SK-N-SH (cell line): Measurements from ENCODE around the gene ORMDL3. TPM values are rescaled to one million over a fixed set of nuclear protein-coding genes. Genes with fewer than 3 reads are reported as not detected.

Experiments used
- CTCF ChIA-PET: fragments of 300-600, 350-600 bp; formaldehyde crosslinking; extraction: SDS; loops from one replicate; lab custom pipeline; 2021; lab: Yijun Ruan, JAX
- POLR2A ChIA-PET: fragments of 350-600 bp; sonication (Branson Sonifier 250); formaldehyde crosslinking; extraction: SDS; loops from one replicate; lab custom pipeline; 2020; ENCODE audit warnings: antibody characterized with exemption, inconsistent platforms; lab: Yijun Ruan, JAX
- DNase-seq: peaks from one replicate; pipeline ENCODE4 v3.0.0; 2012
- H2AFZ ChIP-seq: fragments of 200-600 bp; sonication (generic); 2 replicates; pipeline ENCODE4 v1.8.1; 2016; ENCODE audit warnings: antibody characterized with exemption, mild to moderate bottlenecking, low read depth
- H3F3A ChIP-seq: fragments of 200-600 bp; sonication (generic); replicated peaks from 2 replicates; pipeline ENCODE3; 2016; ENCODE audit warnings: antibody characterized with exemption, mild to moderate bottlenecking; ENCODE audit not compliant: insufficient read depth
- H3K27ac ChIP-seq, 2 experiments: fragments of 200-500 bp in 1 of 2; fragments of 200-600 bp in 1 of 2; sonication (Bioruptor generic) in 1 of 2; sonication (generic), shearing (Covaris generic) in 1 of 2; 2 replicates each; pipeline versions ENCODE4 v1.5.1 to v1.6.1; 2014 to 2016; ENCODE audit warnings: low read depth in 2 of 2, inconsistent platforms in 1 of 2, low read length in 1 of 2, mild to moderate bottlenecking in 1 of 2, mixed read lengths in 1 of 2
- H3K27me3 ChIP-seq: fragments of 200-600 bp; sonication (generic), shearing (Covaris generic); 2 replicates; pipeline ENCODE4 v1.6.1; 2016; ENCODE audit warnings: mixed run types; ENCODE audit not compliant: insufficient read depth
- H3K36me3 ChIP-seq, 2 experiments: fragments of 200-500 bp in 1 of 2; fragments of 200-600 bp in 1 of 2; sonication (Bioruptor generic) in 1 of 2; sonication (generic) in 1 of 2; replicated peaks in 1 of 2; 2 replicates each; pipeline versions ENCODE3 to v1.5.1; 2014 to 2016; ENCODE audit warnings: low read length in 1 of 2, mild to moderate bottlenecking in 1 of 2; ENCODE audit not compliant: insufficient read depth in 2 of 2, control insufficient read depth in 1 of 2
- H3K4me1 ChIP-seq, 2 experiments: fragments of 200-500 bp in 1 of 2; fragments of 200-600 bp in 1 of 2; sonication (Bioruptor generic) in 1 of 2; sonication (generic), shearing (Covaris generic) in 1 of 2; 2 replicates each; pipeline versions ENCODE4 v1.5.1 to v1.6.1; 2014 to 2016; ENCODE audit warnings: low read depth in 1 of 2, low read length in 1 of 2, mixed run types in 1 of 2; ENCODE audit not compliant: insufficient read depth in 2 of 2, control insufficient read depth in 1 of 2
- H3K4me2 ChIP-seq: fragments of 200-600 bp; sonication (generic), shearing (Covaris generic); 2 replicates; pipeline ENCODE4 v1.6.1; 2017; ENCODE audit warnings: mixed run types
- H3K4me3 ChIP-seq, 2 experiments: fragments of 200-500 bp in 1 of 2; fragments of 200-600 bp in 1 of 2; sonication (Bioruptor generic) in 1 of 2; sonication (generic), shearing (Covaris generic) in 1 of 2; 2 replicates each; pipeline versions ENCODE4 v1.5.1 to v1.8.1; 2014 to 2016; ENCODE audit warnings: low read depth in 2 of 2, inconsistent platforms in 1 of 2, low read length in 1 of 2, mild to moderate bottlenecking in 1 of 2, mixed read lengths in 1 of 2, moderate library complexity in 1 of 2
- H3K79me2 ChIP-seq: fragments of 200-600 bp; sonication (generic); 2 replicates; pipeline ENCODE4 v1.8.1; 2017; ENCODE audit warnings: mild to moderate bottlenecking; ENCODE audit not compliant: insufficient read depth
- H3K9ac ChIP-seq: fragments of 200-600 bp; sonication (generic); 2 replicates; pipeline ENCODE4 v1.6.1; 2017; ENCODE audit warnings: mixed run types
- H3K9me2 ChIP-seq: fragments of 200-600 bp; sonication (generic); 2 replicates; pipeline ENCODE4 v1.6.1; 2017; ENCODE audit warnings: mixed run types
- H3K9me3 ChIP-seq: fragments of 200-600 bp; sonication (generic); 2 replicates; pipeline ENCODE4 v1.6.1; 2017; ENCODE audit warnings: mixed run types, mild to moderate bottlenecking, moderate library complexity
- H4K20me1 ChIP-seq: fragments of 200-600 bp; sonication (generic); 2 replicates; pipeline ENCODE4 v1.6.1; 2017; ENCODE audit warnings: mild to moderate bottlenecking, mixed run types; ENCODE audit not compliant: insufficient read depth
- CHD2 ChIP-seq: fragments of 150-350 bp; IDR thresholded peaks from 2 replicates; pipeline ENCODE4 v1.6.1; 2018; ENCODE audit warnings: low read length; ENCODE audit not compliant: partially characterized antibody
- EP300 ChIP-seq, 2 experiments: IDR thresholded peaks; 2 replicates each; pipeline versions ENCODE4 v1.4.0 to v1.6.1; 2012; ENCODE audit warnings: borderline replicate concordance in 1 of 2, low read depth in 1 of 2, low read length in 1 of 2
- EZH2phosphoT487 ChIP-seq: fragments of 200-600 bp; sonication (generic); IDR thresholded peaks from 2 replicates; pipeline ENCODE4 v1.6.1; 2017; ENCODE audit warnings: low read depth, mixed run types, mild to moderate bottlenecking, antibody characterized with exemption, moderate library complexity, borderline replicate concordance
- FOSL2 ChIP-seq: IDR thresholded peaks from 2 replicates; pipeline ENCODE4 v1.4.0; 2012; ENCODE audit warnings: low read depth, mild to moderate bottlenecking, moderate library complexity, borderline replicate concordance
- FOXJ3 ChIP-seq: sonication (generic); formaldehyde crosslinking; IDR thresholded peaks from 2 replicates; pipeline ENCODE4 v1.5.1; 2020; ENCODE audit warnings: mild to moderate bottlenecking, missing genetic modification reagents
- FOXM1 ChIP-seq: IDR thresholded peaks from 2 replicates; pipeline ENCODE4 v1.4.0; 2012; ENCODE audit warnings: low read depth, mild to moderate bottlenecking
- IRF3 ChIP-seq: fragments of 150-350 bp; IDR thresholded peaks from 2 replicates; pipeline ENCODE4 v1.6.1; 2016; ENCODE audit warnings: mild to moderate bottlenecking, low read depth, low read length
- JUND ChIP-seq: IDR thresholded peaks from 2 replicates; pipeline ENCODE4 v1.4.0; 2012
- MAX ChIP-seq: IDR thresholded peaks from 2 replicates; pipeline ENCODE4 v1.4.0; 2012; ENCODE audit warnings: low read depth
- MEF2A ChIP-seq: IDR thresholded peaks from 2 replicates; pipeline ENCODE4 v1.4.0; 2012; ENCODE audit warnings: low read depth, borderline replicate concordance
- MXI1 ChIP-seq: IDR thresholded peaks from 2 replicates; pipeline ENCODE4 v1.6.1; 2012; ENCODE audit warnings: mild to moderate bottlenecking, low read depth, low read length, improper control_type of control experiment
- NFIC ChIP-seq: IDR thresholded peaks from 2 replicates; pipeline ENCODE4 v1.4.0; 2012; ENCODE audit warnings: borderline replicate concordance
- NRF1 ChIP-seq: IDR thresholded peaks from 2 replicates; pipeline ENCODE4 v1.6.1; 2012; ENCODE audit warnings: low read depth, mild to moderate bottlenecking, low read length
- PBX3 ChIP-seq: IDR thresholded peaks from 2 replicates; pipeline ENCODE4; 2012
- POLR2AphosphoS5 ChIP-seq: IDR thresholded peaks from 2 replicates; pipeline ENCODE4 v1.6.1; 2012; ENCODE audit warnings: low read depth, low read length
- RCOR1 ChIP-seq: fragments of 150-350 bp; IDR thresholded peaks from 2 replicates; pipeline ENCODE4 v1.6.1; 2017; ENCODE audit warnings: antibody characterized with exemption, low read length
- RFX5 ChIP-seq: IDR thresholded peaks from 2 replicates; pipeline ENCODE4 v1.6.1; 2012; ENCODE audit warnings: mild to moderate bottlenecking, improper control_type of control experiment, low read length
- RXRA ChIP-seq: IDR thresholded peaks from 2 replicates; pipeline ENCODE4 v1.4.0; 2012; ENCODE audit warnings: low read depth, mild to moderate bottlenecking, borderline replicate concordance
- SIN3A ChIP-seq: IDR thresholded peaks from 2 replicates; pipeline ENCODE4 v1.6.1; 2012; ENCODE audit warnings: low read depth, mild to moderate bottlenecking, low read length, moderate library complexity, borderline replicate concordance
- TAF1 ChIP-seq: IDR thresholded peaks from 2 replicates; pipeline ENCODE4 v1.6.1; 2012; ENCODE audit warnings: low read depth, mild to moderate bottlenecking, low read length, moderate library complexity, borderline replicate concordance
- TCF12 ChIP-seq: IDR thresholded peaks from 2 replicates; pipeline ENCODE4 v1.4.0; 2012
- TEAD4 ChIP-seq: IDR thresholded peaks from 2 replicates; pipeline ENCODE4 v1.4.0; 2012; ENCODE audit warnings: mild to moderate bottlenecking, borderline replicate concordance; ENCODE audit not compliant: insufficient read depth
- YY1 ChIP-seq: IDR thresholded peaks from 2 replicates; pipeline ENCODE4 v1.4.0; 2012; ENCODE audit warnings: low read depth, mild to moderate bottlenecking
- WGBS: methylation state at CpG from one replicate; pipeline ENCODE4 v1.1.6; 2017; ENCODE audit warnings: low lambda C conversion rate; 5-methylcytosine and 5-hydroxymethylcytosine counted together
- polyA plus RNA-seq, 3 experiments: library from polyadenylated mRNA; depleted of rRNA; stranded (reverse); fragments of >200 nt; gene quantifications; 2 replicates each; pipeline ENCODE4 v1.2.3, GENCODE V29; 2012
- TF ChIP-seq, protein P1 (sequence below): fragments of 200-600 bp; sonication (generic); IDR thresholded peaks from 2 replicates; pipeline ENCODE4 v1.6.1; 2017; ENCODE audit warnings: antibody characterized with exemption, mild to moderate bottlenecking, moderate library complexity
- TF ChIP-seq, protein P2 (sequence below): IDR thresholded peaks from 2 replicates; pipeline ENCODE4 v1.4.0; 2012; ENCODE audit warnings: low read depth, borderline replicate concordance
- TF ChIP-seq, protein P3 (sequence below): fragments of 150-350 bp; IDR thresholded peaks from 2 replicates; pipeline ENCODE4 v1.6.1; 2017; ENCODE audit warnings: antibody characterized with exemption, low read length, low read depth, borderline replicate concordance

Gene ORMDL3
- polyA plus RNA-seq, 1 of the 3 experiments (the other 2 are of a cell fraction), result 27.8 TPM

- H3K4me2 ChIP-seq, result peak overlapping the region; percentile 96
- 17% methylated on average over 8 of the region's 8 CpGs for WGBS
- H3F3A ChIP-seq, result peaks cover 27% of the 10 kb centered on the region
- POLR2A ChIA-PET, result no interaction called here
- CTCF ChIA-PET, result interaction anchor here (1.1 to 1.3 kb wide), 2 partner anchors 10 to 51 kb away, joined by 3 to 4 read pairs; partner anchors contain the start of gene PSMD3
- TF ChIP-seq RXRA, result peak; percentile 54; the same call in 1 of the 2 replicates
- TF ChIP-seq NFIC, result peak; percentile 8; the same call in 1 of the 2 replicates
- TF ChIP-seq PBX3, result peak; percentile 82
- peak in 1 of 2 experiments; percentile 50; a peak in 1 of 4 replicates for TF ChIP-seq EP300 (IDR thresholded peaks at IDR 0.05; ENCODE audit: borderline replicate concordance in 1 of 2, low read depth in 1 of 2, low read length in 1 of 2)
- TF ChIP-seq JUND, result peak; percentile 63; the same call in 1 of the 2 replicates
- TF ChIP-seq EZH2phosphoT487, result no peak
- TF ChIP-seq MAX, result peak; percentile 14; the same call in 1 of the 2 replicates
- TF ChIP-seq FOXJ3 (CRISPR knock-in tag), result no peak
- TF ChIP-seq TCF12, result peak; percentile 78
- TF ChIP-seq YY1, result no peak
- no peak for TF ChIP-seq RCOR1
- peak; percentile 83 for TF ChIP-seq FOSL2
- TF ChIP-seq, protein P1, sequence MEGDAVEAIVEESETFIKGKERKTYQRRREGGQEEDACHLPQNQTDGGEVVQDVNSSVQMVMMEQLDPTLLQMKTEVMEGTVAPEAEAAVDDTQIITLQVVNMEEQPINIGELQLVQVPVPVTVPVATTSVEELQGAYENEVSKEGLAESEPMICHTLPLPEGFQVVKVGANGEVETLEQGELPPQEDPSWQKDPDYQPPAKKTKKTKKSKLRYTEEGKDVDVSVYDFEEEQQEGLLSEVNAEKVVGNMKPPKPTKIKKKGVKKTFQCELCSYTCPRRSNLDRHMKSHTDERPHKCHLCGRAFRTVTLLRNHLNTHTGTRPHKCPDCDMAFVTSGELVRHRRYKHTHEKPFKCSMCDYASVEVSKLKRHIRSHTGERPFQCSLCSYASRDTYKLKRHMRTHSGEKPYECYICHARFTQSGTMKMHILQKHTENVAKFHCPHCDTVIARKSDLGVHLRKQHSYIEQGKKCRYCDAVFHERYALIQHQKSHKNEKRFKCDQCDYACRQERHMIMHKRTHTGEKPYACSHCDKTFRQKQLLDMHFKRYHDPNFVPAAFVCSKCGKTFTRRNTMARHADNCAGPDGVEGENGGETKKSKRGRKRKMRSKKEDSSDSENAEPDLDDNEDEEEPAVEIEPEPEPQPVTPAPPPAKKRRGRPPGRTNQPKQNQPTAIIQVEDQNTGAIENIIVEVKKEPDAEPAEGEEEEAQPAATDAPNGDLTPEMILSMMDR, result no peak
- peak; percentile 99 for TF ChIP-seq MEF2A
- no peak for TF ChIP-seq TEAD4
- TF ChIP-seq NRF1, result no peak
- TF ChIP-seq FOXM1, result no peak
- TF ChIP-seq TAF1, result no peak
- TF ChIP-seq, protein P2, sequence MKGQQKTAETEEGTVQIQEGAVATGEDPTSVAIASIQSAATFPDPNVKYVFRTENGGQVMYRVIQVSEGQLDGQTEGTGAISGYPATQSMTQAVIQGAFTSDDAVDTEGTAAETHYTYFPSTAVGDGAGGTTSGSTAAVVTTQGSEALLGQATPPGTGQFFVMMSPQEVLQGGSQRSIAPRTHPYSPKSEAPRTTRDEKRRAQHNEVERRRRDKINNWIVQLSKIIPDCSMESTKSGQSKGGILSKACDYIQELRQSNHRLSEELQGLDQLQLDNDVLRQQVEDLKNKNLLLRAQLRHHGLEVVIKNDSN, result no peak
- TF ChIP-seq, protein P3, sequence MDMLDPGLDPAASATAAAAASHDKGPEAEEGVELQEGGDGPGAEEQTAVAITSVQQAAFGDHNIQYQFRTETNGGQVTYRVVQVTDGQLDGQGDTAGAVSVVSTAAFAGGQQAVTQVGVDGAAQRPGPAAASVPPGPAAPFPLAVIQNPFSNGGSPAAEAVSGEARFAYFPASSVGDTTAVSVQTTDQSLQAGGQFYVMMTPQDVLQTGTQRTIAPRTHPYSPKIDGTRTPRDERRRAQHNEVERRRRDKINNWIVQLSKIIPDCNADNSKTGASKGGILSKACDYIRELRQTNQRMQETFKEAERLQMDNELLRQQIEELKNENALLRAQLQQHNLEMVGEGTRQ, result no peak
- TF ChIP-seq RFX5, result no peak
- no peak for TF ChIP-seq MXI1
- TF ChIP-seq POLR2AphosphoS5, result peak; percentile 30; the same call in 1 of the 2 replicates
- TF ChIP-seq SIN3A, result no peak
- no peak for TF ChIP-seq IRF3
- TF ChIP-seq CHD2, result no peak
- peak overlapping the region; percentile 34 to 90; a peak in 3 of 4 replicates for H3K27ac ChIP-seq
- H3K9ac ChIP-seq, result peak overlapping the region; percentile 35; the same call in 1 of the 2 replicates
- H3K4me1 ChIP-seq, result peaks cover 8 to 32% of the 10 kb centered on the region in 2 experiments; a peak in 3 of 4 replicates
- peak overlapping the region in 1 of 2 experiments; percentile 3; a peak in 2 of 4 replicates for H3K4me3 ChIP-seq
- H3K36me3 ChIP-seq, result peaks cover 0 to 2% of the 10 kb centered on the region in 2 experiments
- H3K9me2 ChIP-seq, result no peaks in the 10 kb centered on the region
- no peak for DNase-seq
- H3K79me2 ChIP-seq, result peaks cover 32% of the 10 kb centered on the region
- H4K20me1 ChIP-seq, result peaks cover 33% of the 10 kb centered on the region
- H3K9me3 ChIP-seq, result no peaks in the 10 kb centered on the region
- no peaks in the 10 kb centered on the region for H3K27me3 ChIP-seq
- H2AFZ ChIP-seq, result no peak overlapping the region
These were observed 1.7 kb upstream of the ORMDL3 start for GRCh38 chr17:39928858-39929645.
